GM23338 (cell line): ENCODE results near the gene CLCF1. TPM values are rescaled to one million over a fixed set of nuclear protein-coding genes. Genes with fewer than 3 reads are reported as not detected.
A peak's percentile ranks its signal among the peaks of the same experiment; 100 is the strongest.

Source experiments
- ATAC-seq: fragments of 200-7000 bp; cut with Tn5 transposase; 3 replicates; pipeline ENCODE4 v1.9.1; 2020
- DNase-seq: peaks from one replicate; pipeline ENCODE4 v3.0.0-alpha.2; 2015; ENCODE audit warnings: low spot score
- H2AFZ ChIP-seq: fragments of 200-600 bp; sonication (generic); 2 replicates; pipeline ENCODE4 v1.8.0; 2016; ENCODE audit warnings: antibody characterized with exemption, mild to moderate bottlenecking, moderate library complexity
- H3F3A ChIP-seq: fragments of 200-600 bp; sonication (generic); replicated peaks from 2 replicates; pipeline ENCODE4 v1.8.0; 2017; ENCODE audit warnings: antibody characterized with exemption, mixed run types, low read depth
- H3K27ac ChIP-seq: fragments of 200-600 bp; sonication (generic); 2 replicates; pipeline ENCODE4 v1.6.1; 2016; ENCODE audit warnings: low read depth
- H3K27me3 ChIP-seq: fragments of 200-600 bp; sonication (generic); 2 replicates; pipeline ENCODE4 v1.8.0; 2016; ENCODE audit warnings: mild to moderate bottlenecking, mixed run types, moderate library complexity; ENCODE audit not compliant: insufficient read depth
- H3K36me3 ChIP-seq: fragments of 200-600 bp; sonication (generic); 2 replicates; pipeline ENCODE4 v1.8.0; 2016; ENCODE audit warnings: mild to moderate bottlenecking; ENCODE audit not compliant: insufficient read depth
- H3K4me1 ChIP-seq: fragments of 200-600 bp; sonication (generic); 2 replicates; pipeline ENCODE4 v1.8.0; 2016; ENCODE audit warnings: mild to moderate bottlenecking, moderate library complexity; ENCODE audit not compliant: insufficient read depth
- H3K4me2 ChIP-seq: fragments of 200-600 bp; sonication (generic); 2 replicates; pipeline ENCODE4 v1.7.1; 2017; ENCODE audit warnings: mixed run types
- H3K4me3 ChIP-seq: fragments of 200-600 bp; sonication (generic); 2 replicates; pipeline ENCODE4 v1.6.1; 2016; ENCODE audit warnings: mixed run types
- H3K79me2 ChIP-seq: fragments of 200-600 bp; sonication (generic); replicated peaks from 2 replicates; pipeline ENCODE4 v1.8.0; 2017; ENCODE audit warnings: mild to moderate bottlenecking; ENCODE audit not compliant: insufficient read depth
- H3K9me2 ChIP-seq: fragments of 200-600 bp; sonication (generic); 2 replicates; pipeline ENCODE4 v1.8.0; 2017; ENCODE audit not compliant: insufficient read depth
- H4K20me1 ChIP-seq: fragments of 200-600 bp; sonication (generic); replicated peaks from 2 replicates; pipeline ENCODE4 v1.8.0; 2017; ENCODE audit warnings: mild to moderate bottlenecking; ENCODE audit not compliant: insufficient read depth
- H3K27ac Mint-ChIP-seq: 2 replicates; pipeline ENCODE4 v1.8.0; 2020; ENCODE audit warnings: inconsistent platforms, mild to moderate bottlenecking, moderate library complexity, mixed read lengths
- H3K27me3 Mint-ChIP-seq: 3 replicates; pipeline ENCODE4 v1.8.0; 2022; ENCODE audit warnings: low read depth, mild to moderate bottlenecking, moderate library complexity, mixed read lengths, inconsistent platforms; ENCODE audit not compliant: insufficient read depth, poor library complexity
- H3K36me3 Mint-ChIP-seq: 3 replicates; pipeline ENCODE4 v1.8.0; 2021; ENCODE audit warnings: low read depth, mild to moderate bottlenecking, inconsistent platforms, moderate library complexity, mixed read lengths
- H3K4me1 Mint-ChIP-seq: 3 replicates; pipeline ENCODE4 v1.8.0; 2020; ENCODE audit warnings: mild to moderate bottlenecking, inconsistent platforms, mixed read lengths
- H3K4me3 Mint-ChIP-seq: 3 replicates; pipeline ENCODE4 v1.8.0; 2021; ENCODE audit warnings: moderate library complexity, mild to moderate bottlenecking, inconsistent platforms, mixed read lengths
- H3K9me3 Mint-ChIP-seq: 3 replicates; pipeline ENCODE4 v1.8.0; 2020; ENCODE audit warnings: moderate library complexity, mild to moderate bottlenecking, inconsistent platforms, mixed read lengths
- CREB1 ChIP-seq: fragments of 250-450 bp; sonication (Bioruptor Pico); IDR thresholded peaks from 2 replicates; pipeline ENCODE4 v1.5.0; 2020; ENCODE audit warnings: low read depth, mild to moderate bottlenecking, moderate library complexity
- CTCF ChIP-seq, 2 experiments: fragments of 200-600 bp in 1 of 2; sonication (generic) in 1 of 2; conservative IDR thresholded peaks; 2 replicates each; pipeline versions ENCODE4 v1.5.1 to v1.6.1; 2016 to 2017; ENCODE audit warnings: antibody characterized with exemption in 2 of 2, low read depth in 2 of 2, mild to moderate bottlenecking in 2 of 2, moderate library complexity in 1 of 2
- EZH2 ChIP-seq: fragments of 200-600 bp; sonication (generic); IDR thresholded peaks from one replicate; pipeline ENCODE4 v1.8.0; 2017; ENCODE audit warnings: antibody characterized with exemption, mild to moderate bottlenecking, low read depth; ENCODE audit not compliant: unreplicated experiment
- EZH2phosphoT487 ChIP-seq: fragments of 200-600 bp; sonication (generic); IDR thresholded peaks from one replicate; pipeline ENCODE4 v1.8.1; 2018; ENCODE audit warnings: antibody characterized with exemption; ENCODE audit not compliant: unreplicated experiment
- JUNB ChIP-seq: IDR thresholded peaks from one replicate; pipeline ENCODE4 v1.6.1; 2016; ENCODE audit warnings: antibody characterized with exemption; ENCODE audit not compliant: unreplicated experiment
- NANOG ChIP-seq: IDR thresholded peaks from 2 replicates; pipeline ENCODE4 v1.6.1; 2016; ENCODE audit warnings: antibody characterized with exemption, borderline replicate concordance
- POLR2AphosphoS5 ChIP-seq: IDR thresholded peaks from 2 replicates; pipeline ENCODE4 v1.6.1; 2016; ENCODE audit warnings: antibody characterized with exemption, low read depth
- STAT1 ChIP-seq: IDR thresholded peaks from one replicate; pipeline ENCODE4 v1.6.1; 2016; ENCODE audit warnings: antibody characterized with exemption; ENCODE audit not compliant: unreplicated experiment
- ZNF114 ChIP-seq: fragments of 250-450 bp; sonication (Bioruptor Pico); IDR thresholded peaks from 2 replicates; pipeline ENCODE4 v1.5.0; 2020; ENCODE audit warnings: mild to moderate bottlenecking, moderate library complexity
- ZNF331 ChIP-seq: fragments of 250-450 bp; sonication (Bioruptor Pico); IDR thresholded peaks from 2 replicates; pipeline ENCODE4 v1.5.0; 2020; ENCODE audit warnings: low read depth, mild to moderate bottlenecking, moderate library complexity
- polyA plus RNA-seq: library from polyadenylated mRNA; unstranded; fragments of >200 nt; fragmentation: Nextera tagmentation; extraction: Ambion mirVana; gene quantifications from 2 replicates; pipeline ENCODE4 v1.2.1, GENCODE V29; 2016
- total RNA-seq: library from RNA; depleted of rRNA; stranded (reverse); fragments of >200 nt; shearing (Covaris generic); gene quantifications from 2 replicates; pipeline ENCODE4 v1.2.3, GENCODE V29; 2014
- TF ChIP-seq, protein P1 (sequence below): fragments of 250-450 bp; sonication (Bioruptor Pico); IDR thresholded peaks from 2 replicates; pipeline ENCODE4 v1.5.0; 2020; ENCODE audit warnings: mild to moderate bottlenecking, moderate library complexity
- TF ChIP-seq, protein P2 (sequence below): IDR thresholded peaks from 2 replicates; pipeline ENCODE4 v1.6.1; 2016; ENCODE audit warnings: antibody characterized with exemption
- TF ChIP-seq, protein P3 (sequence below): IDR thresholded peaks from one replicate; pipeline ENCODE4 v1.6.1; 2018; ENCODE audit warnings: antibody characterized with exemption; ENCODE audit not compliant: unreplicated experiment

CLCF1 gene
- total and polyA plus RNA-seq, 2 experiments from 2014 or later, result 0.32 TPM; not detected in 1

DNA sequence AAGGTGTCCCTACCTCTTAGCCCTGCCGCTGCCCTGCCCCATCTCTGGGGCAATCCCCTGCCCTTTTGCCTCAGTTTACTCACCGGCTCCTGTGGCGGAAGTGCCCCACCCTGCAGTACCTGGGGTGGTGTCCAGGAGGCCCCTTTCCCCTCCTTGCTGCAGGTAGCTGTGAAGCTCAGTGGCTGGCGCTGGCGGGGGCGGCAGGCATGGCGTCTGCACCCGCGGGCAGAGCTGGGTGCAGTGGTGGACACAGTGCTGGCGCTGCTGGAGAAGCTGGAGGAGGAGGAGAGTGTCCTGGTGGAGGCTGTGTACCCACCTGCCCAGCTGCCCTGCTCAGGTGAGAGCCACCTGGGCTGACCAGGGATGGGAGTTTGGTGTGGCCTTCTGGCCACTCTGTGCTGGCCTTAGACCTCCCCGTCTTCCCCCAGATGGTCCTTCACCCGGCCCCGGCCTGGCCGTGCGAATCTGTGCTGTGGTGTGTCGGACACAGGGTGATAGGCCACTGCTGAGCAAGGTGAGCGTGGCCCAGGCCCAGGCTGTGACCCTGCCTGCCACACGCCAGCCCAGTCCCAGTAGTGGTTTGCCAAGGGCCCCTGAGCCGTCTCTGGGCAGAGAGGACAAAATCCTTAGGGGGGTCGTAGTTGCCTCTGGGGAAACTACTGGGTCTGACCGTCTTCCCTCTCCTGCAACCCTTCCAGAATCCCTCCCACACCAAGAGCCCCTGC lies 46.1 kb upstream of the CLCF1 start:
- no peaks in the 10 kb centered on the region for H3K36me3 Mint-ChIP-seq
- Histone ChIP-seq H3K79me2 (no peaks in the 10 kb centered on the region), H3K36me3 (no peaks in the 10 kb centered on the region), H3K4me3 (peak overlapping the region; percentile 67; the same call in 1 of the 2 replicates), H3K27ac (no peak overlapping the region), H3K4me2 (no peak overlapping the region; the same call in 1 of the 2 replicates), H3K9me2 (no peaks in the 10 kb centered on the region), H3F3A (no peaks in the 10 kb centered on the region), H3K4me1 (peaks cover 15% of the 10 kb centered on the region; the same call in 1 of the 2 replicates), H2AFZ (no peak overlapping the region), H4K20me1 (no peaks in the 10 kb centered on the region), H3K27me3 (0 out of 2 replicates have a peak, but pooled peaks cover 5% of the 10 kb centered on the region)
- no peak for DNase-seq
- ATAC-seq, result no peak
- peaks cover 22% of the 10 kb centered on the region for H3K27me3 Mint-ChIP-seq
- peak overlapping the region; percentile 69; the same call in 1 of the 3 replicates for H3K4me3 Mint-ChIP-seq
- TF ChIP-seq CTCF (conservative IDR thresholded peaks at IDR 0.05; ENCODE audit: low read depth in 2 of 2), result no peak
- TF ChIP-seq ZNF114 (CRISPR knock-in tag), result no peak
- no peak for TF ChIP-seq EZH2
- TF ChIP-seq, protein P1, sequence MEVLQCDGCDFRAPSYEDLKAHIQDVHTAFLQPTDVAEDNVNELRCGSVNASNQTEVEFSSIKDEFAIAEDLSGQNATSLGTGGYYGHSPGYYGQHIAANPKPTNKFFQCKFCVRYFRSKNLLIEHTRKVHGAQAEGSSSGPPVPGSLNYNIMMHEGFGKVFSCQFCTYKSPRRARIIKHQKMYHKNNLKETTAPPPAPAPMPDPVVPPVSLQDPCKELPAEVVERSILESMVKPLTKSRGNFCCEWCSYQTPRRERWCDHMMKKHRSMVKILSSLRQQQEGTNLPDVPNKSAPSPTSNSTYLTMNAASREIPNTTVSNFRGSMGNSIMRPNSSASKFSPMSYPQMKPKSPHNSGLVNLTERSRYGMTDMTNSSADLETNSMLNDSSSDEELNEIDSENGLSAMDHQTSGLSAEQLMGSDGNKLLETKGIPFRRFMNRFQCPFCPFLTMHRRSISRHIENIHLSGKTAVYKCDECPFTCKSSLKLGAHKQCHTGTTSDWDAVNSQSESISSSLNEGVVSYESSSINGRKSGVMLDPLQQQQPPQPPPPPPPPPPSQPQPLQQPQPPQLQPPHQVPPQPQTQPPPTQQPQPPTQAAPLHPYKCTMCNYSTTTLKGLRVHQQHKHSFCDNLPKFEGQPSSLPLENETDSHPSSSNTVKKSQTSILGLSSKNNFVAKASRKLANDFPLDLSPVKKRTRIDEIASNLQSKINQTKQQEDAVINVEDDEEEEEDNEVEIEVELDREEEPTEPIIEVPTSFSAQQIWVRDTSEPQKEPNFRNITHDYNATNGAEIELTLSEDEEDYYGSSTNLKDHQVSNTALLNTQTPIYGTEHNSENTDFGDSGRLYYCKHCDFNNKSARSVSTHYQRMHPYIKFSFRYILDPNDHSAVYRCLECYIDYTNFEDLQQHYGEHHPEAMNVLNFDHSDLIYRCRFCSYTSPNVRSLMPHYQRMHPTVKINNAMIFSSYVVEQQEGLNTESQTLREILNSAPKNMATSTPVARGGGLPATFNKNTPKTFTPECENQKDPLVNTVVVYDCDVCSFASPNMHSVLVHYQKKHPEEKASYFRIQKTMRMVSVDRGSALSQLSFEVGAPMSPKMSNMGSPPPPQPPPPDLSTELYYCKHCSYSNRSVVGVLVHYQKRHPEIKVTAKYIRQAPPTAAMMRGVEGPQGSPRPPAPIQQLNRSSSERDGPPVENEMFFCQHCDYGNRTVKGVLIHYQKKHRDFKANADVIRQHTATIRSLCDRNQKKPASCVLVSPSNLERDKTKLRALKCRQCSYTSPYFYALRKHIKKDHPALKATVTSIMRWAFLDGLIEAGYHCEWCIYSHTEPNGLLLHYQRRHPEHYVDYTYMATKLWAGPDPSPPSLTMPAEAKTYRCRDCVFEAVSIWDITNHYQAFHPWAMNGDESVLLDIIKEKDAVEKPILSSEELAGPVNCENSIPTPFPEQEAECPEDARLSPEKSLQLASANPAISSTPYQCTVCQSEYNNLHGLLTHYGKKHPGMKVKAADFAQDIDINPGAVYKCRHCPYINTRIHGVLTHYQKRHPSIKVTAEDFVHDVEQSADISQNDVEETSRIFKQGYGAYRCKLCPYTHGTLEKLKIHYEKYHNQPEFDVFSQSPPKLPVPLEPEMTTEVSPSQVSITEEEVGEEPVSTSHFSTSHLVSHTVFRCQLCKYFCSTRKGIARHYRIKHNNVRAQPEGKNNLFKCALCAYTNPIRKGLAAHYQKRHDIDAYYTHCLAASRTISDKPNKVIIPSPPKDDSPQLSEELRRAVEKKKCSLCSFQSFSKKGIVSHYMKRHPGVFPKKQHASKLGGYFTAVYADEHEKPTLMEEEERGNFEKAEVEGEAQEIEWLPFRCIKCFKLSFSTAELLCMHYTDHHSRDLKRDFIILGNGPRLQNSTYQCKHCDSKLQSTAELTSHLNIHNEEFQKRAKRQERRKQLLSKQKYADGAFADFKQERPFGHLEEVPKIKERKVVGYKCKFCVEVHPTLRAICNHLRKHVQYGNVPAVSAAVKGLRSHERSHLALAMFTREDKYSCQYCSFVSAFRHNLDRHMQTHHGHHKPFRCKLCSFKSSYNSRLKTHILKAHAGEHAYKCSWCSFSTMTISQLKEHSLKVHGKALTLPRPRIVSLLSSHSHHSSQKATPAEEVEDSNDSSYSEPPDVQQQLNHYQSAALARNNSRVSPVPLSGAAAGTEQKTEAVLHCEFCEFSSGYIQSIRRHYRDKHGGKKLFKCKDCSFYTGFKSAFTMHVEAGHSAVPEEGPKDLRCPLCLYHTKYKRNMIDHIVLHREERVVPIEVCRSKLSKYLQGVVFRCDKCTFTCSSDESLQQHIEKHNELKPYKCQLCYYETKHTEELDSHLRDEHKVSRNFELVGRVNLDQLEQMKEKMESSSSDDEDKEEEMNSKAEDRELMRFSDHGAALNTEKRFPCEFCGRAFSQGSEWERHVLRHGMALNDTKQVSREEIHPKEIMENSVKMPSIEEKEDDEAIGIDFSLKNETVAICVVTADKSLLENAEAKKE (CRISPR knock-in tag), result no peak
- no peak for TF ChIP-seq JUNB
- TF ChIP-seq EZH2phosphoT487, result no peak
- TF ChIP-seq, protein P2, sequence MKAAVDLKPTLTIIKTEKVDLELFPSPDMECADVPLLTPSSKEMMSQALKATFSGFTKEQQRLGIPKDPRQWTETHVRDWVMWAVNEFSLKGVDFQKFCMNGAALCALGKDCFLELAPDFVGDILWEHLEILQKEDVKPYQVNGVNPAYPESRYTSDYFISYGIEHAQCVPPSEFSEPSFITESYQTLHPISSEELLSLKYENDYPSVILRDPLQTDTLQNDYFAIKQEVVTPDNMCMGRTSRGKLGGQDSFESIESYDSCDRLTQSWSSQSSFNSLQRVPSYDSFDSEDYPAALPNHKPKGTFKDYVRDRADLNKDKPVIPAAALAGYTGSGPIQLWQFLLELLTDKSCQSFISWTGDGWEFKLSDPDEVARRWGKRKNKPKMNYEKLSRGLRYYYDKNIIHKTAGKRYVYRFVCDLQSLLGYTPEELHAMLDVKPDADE, result no peak
- no peak for TF ChIP-seq CREB1
- TF ChIP-seq STAT1, result no peak
- TF ChIP-seq, protein P3, sequence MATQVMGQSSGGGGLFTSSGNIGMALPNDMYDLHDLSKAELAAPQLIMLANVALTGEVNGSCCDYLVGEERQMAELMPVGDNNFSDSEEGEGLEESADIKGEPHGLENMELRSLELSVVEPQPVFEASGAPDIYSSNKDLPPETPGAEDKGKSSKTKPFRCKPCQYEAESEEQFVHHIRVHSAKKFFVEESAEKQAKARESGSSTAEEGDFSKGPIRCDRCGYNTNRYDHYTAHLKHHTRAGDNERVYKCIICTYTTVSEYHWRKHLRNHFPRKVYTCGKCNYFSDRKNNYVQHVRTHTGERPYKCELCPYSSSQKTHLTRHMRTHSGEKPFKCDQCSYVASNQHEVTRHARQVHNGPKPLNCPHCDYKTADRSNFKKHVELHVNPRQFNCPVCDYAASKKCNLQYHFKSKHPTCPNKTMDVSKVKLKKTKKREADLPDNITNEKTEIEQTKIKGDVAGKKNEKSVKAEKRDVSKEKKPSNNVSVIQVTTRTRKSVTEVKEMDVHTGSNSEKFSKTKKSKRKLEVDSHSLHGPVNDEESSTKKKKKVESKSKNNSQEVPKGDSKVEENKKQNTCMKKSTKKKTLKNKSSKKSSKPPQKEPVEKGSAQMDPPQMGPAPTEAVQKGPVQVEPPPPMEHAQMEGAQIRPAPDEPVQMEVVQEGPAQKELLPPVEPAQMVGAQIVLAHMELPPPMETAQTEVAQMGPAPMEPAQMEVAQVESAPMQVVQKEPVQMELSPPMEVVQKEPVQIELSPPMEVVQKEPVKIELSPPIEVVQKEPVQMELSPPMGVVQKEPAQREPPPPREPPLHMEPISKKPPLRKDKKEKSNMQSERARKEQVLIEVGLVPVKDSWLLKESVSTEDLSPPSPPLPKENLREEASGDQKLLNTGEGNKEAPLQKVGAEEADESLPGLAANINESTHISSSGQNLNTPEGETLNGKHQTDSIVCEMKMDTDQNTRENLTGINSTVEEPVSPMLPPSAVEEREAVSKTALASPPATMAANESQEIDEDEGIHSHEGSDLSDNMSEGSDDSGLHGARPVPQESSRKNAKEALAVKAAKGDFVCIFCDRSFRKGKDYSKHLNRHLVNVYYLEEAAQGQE, result no peak
- TF ChIP-seq ZNF331 (CRISPR knock-in tag), result no peak
- no peak for TF ChIP-seq NANOG
- TF ChIP-seq POLR2AphosphoS5, result no peak
- peaks cover 19% of the 10 kb centered on the region for H3K4me1 Mint-ChIP-seq
- H3K9me3 Mint-ChIP-seq, result no peaks in the 10 kb centered on the region
- H3K27ac Mint-ChIP-seq, result no peak overlapping the region
